SK-N-SH treated with all-trans-retinoic acid at 6 μM for 48 hours (cell line): ENCODE results near the gene ADD3.

Experiments
- ATAC-seq: fragments of 200-7000 bp; cut with Tn5 transposase; 3 replicates; pipeline ENCODE4 v1.9.1; 2020; ENCODE audit warnings: mild to moderate bottlenecking, moderate library complexity
- ARNTL ChIP-seq: fragments of 450-650 bp; formaldehyde crosslinking; IDR thresholded peaks from 2 replicates; pipeline ENCODE4 v1.5.0; 2020; ENCODE audit warnings: low read depth, mild to moderate bottlenecking, moderate library complexity, borderline replicate concordance
- BACH2 ChIP-seq: fragments of 250-450 bp; sonication (Bioruptor Pico); IDR thresholded peaks from 2 replicates; pipeline ENCODE4 v1.9.0; 2021; ENCODE audit warnings: mild to moderate bottlenecking, borderline replicate concordance
- CREB5 ChIP-seq: fragments of 250-450 bp; sonication (Bioruptor Pico); IDR thresholded peaks from 2 replicates; pipeline ENCODE4 v1.5.1; 2020; ENCODE audit warnings: low read depth, mild to moderate bottlenecking, moderate library complexity
- CSDC2 ChIP-seq: fragments of 250-450 bp; sonication (Bioruptor Pico); IDR thresholded peaks from 2 replicates; pipeline ENCODE4 v1.5.0; 2020; ENCODE audit warnings: mild to moderate bottlenecking, moderate library complexity
- CSRNP3 ChIP-seq: fragments of 250-450 bp; sonication (Bioruptor Pico); IDR thresholded peaks from 2 replicates; pipeline ENCODE4 v1.5.1; 2021; ENCODE audit warnings: mild to moderate bottlenecking, moderate library complexity
- ESRRG ChIP-seq: fragments of 250-450 bp; sonication (Bioruptor Pico); IDR thresholded peaks from 2 replicates; pipeline ENCODE4 v1.6.1; 2021; ENCODE audit warnings: mild to moderate bottlenecking
- GLIS3 ChIP-seq: fragments of 250-450 bp; sonication (Bioruptor Pico); IDR thresholded peaks from 2 replicates; pipeline ENCODE4 v1.5.0; 2020; ENCODE audit warnings: mild to moderate bottlenecking, moderate library complexity
- ISL1 ChIP-seq: fragments of 250-450 bp; sonication (Bioruptor Pico); IDR thresholded peaks from 2 replicates; pipeline ENCODE4 v2.1.2; 2022; ENCODE audit warnings: mild to moderate bottlenecking, moderate library complexity
- OSR1 ChIP-seq: fragments of 250-450 bp; sonication (Bioruptor Pico); IDR thresholded peaks from 2 replicates; pipeline ENCODE4 v1.8.0; 2022; ENCODE audit warnings: moderate library complexity, mild to moderate bottlenecking, inconsistent platforms
- PATZ1 ChIP-seq: fragments of 250-450 bp; sonication (Bioruptor Pico); IDR thresholded peaks from 2 replicates; pipeline ENCODE4 v1.8.0; 2020; ENCODE audit warnings: mild to moderate bottlenecking, moderate library complexity, borderline replicate concordance
- PPARA ChIP-seq: fragments of 250-450 bp; sonication (Bioruptor Pico); IDR thresholded peaks from 2 replicates; pipeline ENCODE4 v1.5.0; 2020; ENCODE audit warnings: mild to moderate bottlenecking, borderline replicate concordance
- RARB ChIP-seq: fragments of 250-450 bp; sonication (Bioruptor Pico); IDR thresholded peaks from 2 replicates; pipeline ENCODE4 v1.8.0; 2021; ENCODE audit warnings: mild to moderate bottlenecking, moderate library complexity
- SNAI2 ChIP-seq: fragments of 250-450 bp; sonication (Bioruptor Pico); IDR thresholded peaks from 2 replicates; pipeline ENCODE4 v1.5.0; 2020; ENCODE audit warnings: mild to moderate bottlenecking, moderate library complexity
- TCF4 ChIP-seq: fragments of 250-450 bp; sonication (Bioruptor Pico); IDR thresholded peaks from 2 replicates; pipeline ENCODE4 v1.8.0; 2021; ENCODE audit warnings: mild to moderate bottlenecking, moderate library complexity, borderline replicate concordance
- TOX ChIP-seq: fragments of 250-450 bp; sonication (Bioruptor Pico); IDR thresholded peaks from 2 replicates; pipeline ENCODE4 v1.8.0; 2021; ENCODE audit warnings: mild to moderate bottlenecking, moderate library complexity, borderline replicate concordance
- TSHZ2 ChIP-seq: fragments of 250-450 bp; sonication (Bioruptor Pico); IDR thresholded peaks from 2 replicates; pipeline ENCODE4 v1.5.0; 2020; ENCODE audit warnings: mild to moderate bottlenecking, moderate library complexity
- ZC3H10 ChIP-seq: fragments of 250-450 bp; sonication (Bioruptor Pico); IDR thresholded peaks from 2 replicates; pipeline ENCODE4 v1.5.1; 2021; ENCODE audit warnings: mild to moderate bottlenecking, moderate library complexity
- ZFP3 ChIP-seq: fragments of 250-450 bp; sonication (Bioruptor Pico); IDR thresholded peaks from 2 replicates; pipeline ENCODE4 v1.5.0; 2020; ENCODE audit warnings: mild to moderate bottlenecking, moderate library complexity
- ZFP30 ChIP-seq: fragments of 450-650 bp; formaldehyde crosslinking; IDR thresholded peaks from 2 replicates; pipeline ENCODE4 v1.5.0; 2022; ENCODE audit warnings: mild to moderate bottlenecking, moderate library complexity
- ZNF70 ChIP-seq: fragments of 450-650 bp; formaldehyde crosslinking; IDR thresholded peaks from 2 replicates; pipeline ENCODE4 v1.5.0; 2020; ENCODE audit warnings: mild to moderate bottlenecking, moderate library complexity
- ZNF8 ChIP-seq: fragments of 450-650 bp; formaldehyde crosslinking; IDR thresholded peaks from 2 replicates; pipeline ENCODE4 v1.5.0; 2020; ENCODE audit warnings: mild to moderate bottlenecking, moderate library complexity

ADD3 gene

GRCh38 chr10:110163192-110163773 is 155.5 kb downstream of the ADD3 start:
- TF ChIP-seq CSDC2 (no peak), CREB5 (CRISPR knock-in tag) (no peak), OSR1 (CRISPR knock-in tag) (no peak)
- ATAC-seq = no peak

GRCh38 chr10:110163841-110164240 is 156.1 kb downstream of the ADD3 start:
- ATAC-seq = no peak
- TF ChIP-seq CSRNP3 (CRISPR knock-in tag) (no peak), BACH2 (CRISPR knock-in tag) (no peak), ESRRG (CRISPR knock-in tag) (no peak), ZFP3 (no peak), ARNTL (CRISPR knock-in tag) (no peak), TSHZ2 (no peak), ZFP30 (CRISPR knock-in tag) (no peak), PPARA (CRISPR knock-in tag) (no peak), ISL1 (CRISPR knock-in tag) (no peak), PATZ1 (CRISPR knock-in tag) (no peak), TOX (CRISPR knock-in tag) (no peak)
- TF ChIP-seq, all 23 proteins: peak for 0

GRCh38 chr10:110165239-110165638 is 157.5 kb downstream of the ADD3 start:
- no peak for ATAC-seq
- TF ChIP-seq BACH2 (CRISPR knock-in tag) = no peak
- no peak for TF ChIP-seq GLIS3
- TF ChIP-seq SNAI2 = no peak
- no peak for TF ChIP-seq ZFP30 (CRISPR knock-in tag)
- no peak for TF ChIP-seq CREB5 (CRISPR knock-in tag)
- no peak for TF ChIP-seq ZNF70 (CRISPR knock-in tag)
- TF ChIP-seq CSDC2 = no peak
- no peak for TF ChIP-seq ZC3H10 (CRISPR knock-in tag)
- no peak for TF ChIP-seq TCF4 (CRISPR knock-in tag)
- no peak for TF ChIP-seq ZNF8 (CRISPR knock-in tag)
- TF ChIP-seq ISL1 (CRISPR knock-in tag) = no peak

DNA sequence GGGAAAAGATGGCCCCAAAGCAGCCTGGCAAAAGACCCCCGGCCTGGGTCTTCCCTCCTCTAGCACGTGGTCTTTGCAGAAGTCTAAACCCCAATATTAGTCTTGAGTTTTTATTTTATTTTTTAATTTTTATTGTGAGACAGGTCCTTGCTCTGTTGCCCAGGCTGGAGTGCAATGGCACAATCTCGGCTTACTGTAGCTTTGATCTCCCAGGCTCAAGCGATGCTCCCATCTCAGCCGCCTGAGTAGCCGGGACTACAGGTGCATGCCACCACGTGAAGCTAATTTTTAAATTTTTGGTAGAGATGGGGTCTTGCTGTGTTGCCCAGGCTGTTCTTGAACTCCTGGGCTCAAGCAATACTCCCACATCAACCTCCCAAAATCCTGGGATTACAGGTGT is 159.4 kb downstream of the ADD3 start:
- ATAC-seq = no peak
- TF ChIP-seq CSRNP3 (CRISPR knock-in tag) (no peak), ZFP30 (CRISPR knock-in tag) (no peak), ZNF70 (CRISPR knock-in tag) (no peak), TOX (CRISPR knock-in tag) (no peak), ZNF8 (CRISPR knock-in tag) (no peak), CSDC2 (no peak), ZFP3 (no peak), TSHZ2 (no peak), BACH2 (CRISPR knock-in tag) (no peak), RARB (CRISPR knock-in tag) (no peak), OSR1 (CRISPR knock-in tag) (no peak), PPARA (CRISPR knock-in tag) (no peak), SNAI2 (no peak), ARNTL (CRISPR knock-in tag) (no peak), ISL1 (CRISPR knock-in tag) (no peak)
